Loucy (cell line): Measurements from ENCODE around the gene NFASC.

Experiments used
- CTCF ChIP-seq: fragments of 200-600 bp; sonication (generic); conservative IDR thresholded peaks from 2 replicates; pipeline ENCODE4 v1.5.1; 2014; ENCODE audit warnings: mild to moderate bottlenecking, antibody characterized with exemption, low read length
- EZH2phosphoT487 ChIP-seq: fragments of 200-600 bp; IDR thresholded peaks from 2 replicates; pipeline ENCODE4 v1.6.1; 2018; ENCODE audit warnings: antibody characterized with exemption, mild to moderate bottlenecking, moderate library complexity, borderline replicate concordance

- TF ChIP-seq CTCF (no peak), EZH2phosphoT487 (no peak)
These were observed 127.1 kb downstream of the NFASC start for GRCh38 chr1:204997591-204998355.
